Mesenchymal stem cell (in vitro differentiated cells and primary cell): ENCODE measurements around the gene MED12L. TPM values are rescaled to one million over a fixed set of nuclear protein-coding genes. Genes with fewer than 3 reads are reported as not detected.

Source experiments
- DNase-seq: peaks from one replicate; pipeline ENCODE4 v3.0.0-alpha.2; 2013
- H2AFZ ChIP-seq: one replicate; pipeline ENCODE4 v1.6.1; 2013; ENCODE audit warnings: low read depth, mild to moderate bottlenecking, control low read depth, inconsistent platforms, low read length, moderate library complexity
- H2AK5ac ChIP-seq: 2 replicates; pipeline ENCODE4 v1.6.1; 2013; ENCODE audit warnings: low read length, moderate library complexity, mild to moderate bottlenecking, inconsistent platforms; ENCODE audit not compliant: severe bottlenecking
- H2BK120ac ChIP-seq: one replicate; pipeline ENCODE4 v1.6.1; 2013; ENCODE audit warnings: low read depth, mild to moderate bottlenecking, inconsistent platforms, low read length, moderate library complexity
- H2BK12ac ChIP-seq, 2 experiments: one replicate each; pipeline ENCODE4 v1.6.1; 2013; ENCODE audit warnings: inconsistent platforms in 2 of 2, low read length in 2 of 2, mild to moderate bottlenecking in 2 of 2, moderate library complexity in 2 of 2, control low read depth in 1 of 2
- H2BK15ac ChIP-seq: one replicate; pipeline ENCODE4 v1.6.1; 2013; ENCODE audit warnings: mild to moderate bottlenecking, low read depth, inconsistent platforms; ENCODE audit not compliant: poor library complexity, severe bottlenecking
- H2BK5ac ChIP-seq: 2 replicates; pipeline ENCODE4 v1.6.1; 2013; ENCODE audit warnings: low read depth, mild to moderate bottlenecking, low read length, control low read depth, inconsistent platforms; ENCODE audit not compliant: poor library complexity, severe bottlenecking
- H3K14ac ChIP-seq, 2 experiments: one replicate each; pipeline ENCODE4 v1.6.1; 2013; ENCODE audit warnings: inconsistent platforms in 2 of 2, low read length in 2 of 2, control low read depth in 1 of 2, mild to moderate bottlenecking in 1 of 2, moderate library complexity in 1 of 2
- H3K18ac ChIP-seq, 2 experiments: one replicate each; pipeline ENCODE4 v1.6.1; 2013; ENCODE audit warnings: inconsistent platforms in 2 of 2, low read length in 2 of 2, control low read depth in 1 of 2, low read depth in 1 of 2, mild to moderate bottlenecking in 1 of 2
- H3K23ac ChIP-seq, 2 experiments: one replicate each; pipeline ENCODE4 v1.6.1; 2013; ENCODE audit warnings: inconsistent platforms in 2 of 2, low read length in 2 of 2, mild to moderate bottlenecking in 2 of 2, moderate library complexity in 2 of 2, control low read depth in 1 of 2
- H3K27ac ChIP-seq: 2 replicates; pipeline ENCODE4 v1.5.1; 2013; ENCODE audit warnings: mild to moderate bottlenecking, moderate library complexity, low read length, control low read depth, inconsistent platforms; ENCODE audit not compliant: poor library complexity, severe bottlenecking
- H3K27me3 ChIP-seq, 2 experiments: 2 replicates each; pipeline versions ENCODE4 v1.6.1 to v1.7.0; 2013; ENCODE audit warnings: low read length in 2 of 2, mild to moderate bottlenecking in 2 of 2, moderate library complexity in 2 of 2, control low read depth in 1 of 2, inconsistent platforms in 1 of 2; ENCODE audit not compliant: control insufficient read depth in 1 of 2, insufficient read depth in 1 of 2
- H3K36me3 ChIP-seq, 2 experiments: 2 replicates each; pipeline versions ENCODE4 v1.6.1 to v1.7.0; 2013; ENCODE audit warnings: low read length in 2 of 2, control low read depth in 1 of 2, inconsistent platforms in 1 of 2, low read depth in 1 of 2, mild to moderate bottlenecking in 1 of 2; ENCODE audit not compliant: insufficient read depth in 2 of 2, control insufficient read depth in 1 of 2
- H3K4ac ChIP-seq, 2 experiments: one replicate each; pipeline ENCODE4 v1.6.1; 2013; ENCODE audit warnings: inconsistent platforms in 2 of 2, low read length in 2 of 2, mild to moderate bottlenecking in 2 of 2, moderate library complexity in 2 of 2, control low read depth in 1 of 2, low read depth in 1 of 2
- H3K4me1 ChIP-seq: 2 replicates; pipeline ENCODE4 v1.6.1; 2013; ENCODE audit warnings: low read depth, low read length, control low read depth; ENCODE audit not compliant: control insufficient read depth, insufficient read depth
- H3K4me2 ChIP-seq: 2 replicates; pipeline ENCODE4 v1.6.1; 2013; ENCODE audit warnings: low read length, mild to moderate bottlenecking, inconsistent platforms; ENCODE audit not compliant: poor library complexity, severe bottlenecking
- H3K4me3 ChIP-seq, 2 experiments: 2 replicates each; pipeline versions ENCODE4 v1.5.1 to v1.7.0; 2013; ENCODE audit warnings: low read length in 2 of 2, mild to moderate bottlenecking in 2 of 2, control low read depth in 1 of 2, low read depth in 1 of 2; ENCODE audit not compliant: insufficient read depth in 1 of 2
- H3K79me1 ChIP-seq: replicated peaks from 2 replicates; pipeline ENCODE4 v1.6.1; 2013; ENCODE audit warnings: mild to moderate bottlenecking, control low read depth, low read length, inconsistent platforms; ENCODE audit not compliant: poor library complexity, severe bottlenecking
- H3K9ac ChIP-seq: 2 replicates; pipeline ENCODE4 v1.7.0; 2013; ENCODE audit warnings: mild to moderate bottlenecking, low read length, moderate library complexity
- H3K9me3 ChIP-seq: 2 replicates; pipeline ENCODE4 v1.7.0; 2013; ENCODE audit warnings: mild to moderate bottlenecking, low read length; ENCODE audit not compliant: control insufficient read depth
- H4K8ac ChIP-seq: one replicate; pipeline ENCODE4 v1.6.1; 2013; ENCODE audit warnings: inconsistent platforms, mild to moderate bottlenecking, low read length, moderate library complexity
- H4K91ac ChIP-seq: one replicate; pipeline ENCODE4 v1.6.1; 2013; ENCODE audit warnings: mild to moderate bottlenecking, low read length, inconsistent platforms
- whole genome bisulfite sequencing: methylation state at CpG from one replicate; pipeline ENCODE4 v1.1.7; 2013; ENCODE audit warnings: mixed read lengths; 5-methylcytosine and 5-hydroxymethylcytosine counted together
- small RNA-seq: library from polyadenylated mRNA; stranded (forward); fragments of <200 nt; extraction: miRNeasy Mini kit (QIAGEN cat#:217004); gene quantifications from one replicate; pipeline ENCODE3, GENCODE V24; 2013; ENCODE audit warnings: low read depth

Gene MED12L

DNA sequence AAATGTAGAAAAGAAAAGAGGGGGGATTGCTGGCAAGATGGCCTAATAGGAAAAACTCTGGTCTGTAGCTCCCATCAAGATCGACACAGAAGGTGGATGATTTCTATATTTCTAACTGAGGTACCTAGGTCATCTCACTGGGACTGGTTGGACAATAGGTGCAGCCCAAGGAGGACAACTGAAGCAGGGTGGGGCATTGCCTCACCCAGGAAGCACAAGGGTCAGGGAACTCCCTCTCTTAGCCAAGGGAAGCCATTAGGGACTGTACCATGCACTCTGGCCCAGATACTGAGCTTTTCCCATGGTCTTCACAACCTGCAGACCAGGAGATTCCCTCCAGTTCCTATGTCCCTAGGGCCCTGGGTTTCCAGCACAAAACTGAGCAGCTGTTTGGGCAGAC, 398.0 kb downstream of the MED12L start:
- no peaks in the 10 kb centered on the region for H3K79me1 ChIP-seq
- no peak overlapping the region for H3K27ac ChIP-seq
- no peak overlapping the region for H3K14ac ChIP-seq
- no peaks in the 10 kb centered on the region for H3K4me1 ChIP-seq
- no peak overlapping the region for H2AFZ ChIP-seq
- H4K91ac ChIP-seq: no peak overlapping the region
- H3K4me2 ChIP-seq: no peak overlapping the region
- no peak overlapping the region for H2BK120ac ChIP-seq
- 100% methylated on average over 1 of the region's 1 CpG for WGBS
- no peak overlapping the region for H2AK5ac ChIP-seq
- H3K4ac ChIP-seq: no peak overlapping the region
- no peak overlapping the region for H2BK12ac ChIP-seq
- no peaks in the 10 kb centered on the region for H3K36me3 ChIP-seq
- DNase-seq: no peak
- H4K8ac ChIP-seq: no peak overlapping the region
- peaks cover 11% of the 10 kb centered on the region for H3K9me3 ChIP-seq
- H3K4me3 ChIP-seq: no peak overlapping the region
- H2BK15ac ChIP-seq: no peak overlapping the region
- no peak overlapping the region for H3K18ac ChIP-seq
- H3K27me3 ChIP-seq: peaks cover 0 to 3% of the 10 kb centered on the region in 2 experiments
- no peak overlapping the region for H3K9ac ChIP-seq
- no peak overlapping the region for H2BK5ac ChIP-seq
- H3K23ac ChIP-seq: no peak overlapping the region

DNA sequence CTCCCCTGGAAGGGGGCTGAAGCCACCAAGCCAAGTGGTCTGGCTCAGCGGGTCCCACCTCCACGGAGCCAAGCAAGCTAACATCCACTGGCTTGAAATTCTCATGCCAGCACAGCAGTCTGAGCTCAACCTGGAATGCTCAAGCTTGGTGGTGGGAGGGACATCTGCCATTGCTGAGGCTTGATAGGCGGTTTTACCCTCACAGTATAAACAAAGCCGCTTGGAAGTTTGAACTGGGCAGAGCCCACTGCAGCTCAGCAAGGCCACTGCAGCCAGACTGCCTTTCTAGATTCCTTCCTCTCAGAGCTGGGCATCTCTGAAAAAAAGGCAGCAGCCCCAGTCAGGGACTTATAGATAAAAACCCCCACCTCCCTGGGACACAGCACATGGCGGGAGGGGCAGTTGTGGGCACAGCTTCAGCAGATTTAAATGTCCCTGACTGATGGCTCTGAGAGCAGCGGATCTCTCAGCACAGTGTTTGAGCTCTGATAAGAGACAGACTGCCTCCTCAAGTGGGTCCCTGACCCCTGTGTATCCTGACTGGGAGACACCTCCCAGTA, 398.6 kb downstream of the MED12L start:
- 84% methylated on average over 6 of the region's 6 CpGs for WGBS
- no peak for DNase-seq
- Histone ChIP-seq H3K4ac (no peak overlapping the region), H2AFZ (no peak overlapping the region), H3K79me1 (no peaks in the 10 kb centered on the region), H2BK5ac (no peak overlapping the region), H3K9ac (no peak overlapping the region), H2BK15ac (no peak overlapping the region), H2BK12ac (no peak overlapping the region), H2BK120ac (no peak overlapping the region), H3K27me3 (peaks cover 0 to 3% of the 10 kb centered on the region in 2 experiments), H3K4me2 (no peak overlapping the region), H3K9me3 (peaks cover 11% of the 10 kb centered on the region), H3K18ac (no peak overlapping the region), H3K14ac (no peak overlapping the region), H3K4me3 (no peak overlapping the region), H3K4me1 (no peaks in the 10 kb centered on the region), H4K8ac (no peak overlapping the region), H3K36me3 (no peaks in the 10 kb centered on the region), H3K23ac (no peak overlapping the region), H2AK5ac (no peak overlapping the region), H3K27ac (no peak overlapping the region), H4K91ac (no peak overlapping the region)

Small RNAs within 50 kb of the gene (small RNA-seq; reads per million reads assigned to genes)
- gene RNA5SP145: not detected
